ENCODE results near the gene IMPACT.

IMPACT gene

GRCh38 chr18:24494586-24494985, 68.1 kb downstream of the IMPACT start:
- no peak overlapping the region for H3K4me3 ChIP-seq (replicated peaks in 1 of 2; ENCODE audit: low read depth in 2 of 2, low read length in 2 of 2)
- TF ChIP-seq CTCF (IDR thresholded peaks at IDR 0.05; ENCODE audit: low read depth, low read length), result no peak
- no peak for DNase-seq (ENCODE audit: low read depth in 2 of 2)

GRCh38 chr18:24497031-24497754, 70.7 kb downstream of the IMPACT start:
- H3K4me3 ChIP-seq (replicated peaks in 1 of 2; ENCODE audit: low read depth in 2 of 2, low read length in 2 of 2), result no peak overlapping the region
- DNase-seq (ENCODE audit: low read depth in 2 of 2), result peak; percentile 21 to 58
- no peak for TF ChIP-seq CTCF (IDR thresholded peaks at IDR 0.05; ENCODE audit: low read depth, low read length)

- peak in 1 of 2 donors; percentile 27 for DNase-seq (ENCODE audit: low read depth in 2 of 2)
- TF ChIP-seq CTCF (IDR thresholded peaks at IDR 0.05; ENCODE audit: low read depth, low read length), result no peak
- no peak overlapping the region for H3K4me3 ChIP-seq (replicated peaks in 1 of 2; ENCODE audit: low read depth in 2 of 2, low read length in 2 of 2)
Observed at GRCh38 chr18:24499814-24500213, 73.3 kb downstream of the IMPACT start.

- no peak for TF ChIP-seq CTCF (IDR thresholded peaks at IDR 0.05; ENCODE audit: low read depth, low read length)
- no peak for DNase-seq (ENCODE audit: low read depth in 2 of 2)
Observed at GRCh38 chr18:24500217-24500616, 73.7 kb downstream of the IMPACT start.

GRCh38 chr18:24500766-24501165, 74.3 kb downstream of the IMPACT start:
- no peak for TF ChIP-seq CTCF (IDR thresholded peaks at IDR 0.05; ENCODE audit: low read depth, low read length)
- no peak overlapping the region for H3K4me3 ChIP-seq (replicated peaks in 1 of 2; ENCODE audit: low read depth in 2 of 2, low read length in 2 of 2)
- DNase-seq (ENCODE audit: low read depth in 2 of 2), result no peak

More at GRCh38 chr18:24500217-24500616, 73.7 kb downstream of the IMPACT start:
- no peak overlapping the region for H3K4me3 ChIP-seq (replicated peaks in 1 of 2; ENCODE audit: low read depth in 2 of 2, low read length in 2 of 2)

GRCh38 chr18:24502667-24503523, 76.4 kb downstream of the IMPACT start:
- no peak overlapping the region for H3K4me3 ChIP-seq (replicated peaks in 1 of 2; ENCODE audit: low read depth in 2 of 2, low read length in 2 of 2)
- TF ChIP-seq CTCF (IDR thresholded peaks at IDR 0.05; ENCODE audit: low read depth, low read length), result no peak
- DNase-seq (ENCODE audit: low read depth in 2 of 2), result no peak

All from cardiac fibroblast (primary cell).